Measurements from ENCODE around the gene PPHLN1. TPM values are rescaled to one million over a fixed set of nuclear protein-coding genes. Genes with fewer than 3 reads are reported as not detected.

The PPHLN1 gene
- total RNA-seq, 1 donor from 2014 or later: 50.3 TPM

- Mint-ChIP-seq H3K27me3 (ENCODE audit: unreplicated experiment) (no peaks in the 10 kb centered on the region), H3K36me3 (ENCODE audit: low read depth, unreplicated experiment) (no peaks in the 10 kb centered on the region), H3K27ac (ENCODE audit: unreplicated experiment) (no peak overlapping the region), H3K4me3 (ENCODE audit: unreplicated experiment) (no peak overlapping the region), H3K4me1 (ENCODE audit: unreplicated experiment) (no peaks in the 10 kb centered on the region), H3K9me3 (ENCODE audit: unreplicated experiment) (no peaks in the 10 kb centered on the region)
- DNase-seq (ENCODE audit: low spot score): no peak
- no peak for TF ChIP-seq CTCF (IDR thresholded peaks at IDR 0.05; ENCODE audit: unreplicated experiment)
Measured at GRCh38 chr12:42315108-42315507, 10.9 kb upstream of the PPHLN1 start.

GRCh38 chr12:42320796-42321195, 5.2 kb upstream of the PPHLN1 start:
- Mint-ChIP-seq H3K36me3 (ENCODE audit: low read depth, unreplicated experiment) (no peaks in the 10 kb centered on the region), H3K4me3 (ENCODE audit: unreplicated experiment) (no peak overlapping the region), H3K27ac (ENCODE audit: unreplicated experiment) (no peak overlapping the region), H3K4me1 (ENCODE audit: unreplicated experiment) (peaks cover 5% of the 10 kb centered on the region), H3K27me3 (ENCODE audit: unreplicated experiment) (peaks cover 4% of the 10 kb centered on the region), H3K9me3 (ENCODE audit: unreplicated experiment) (no peaks in the 10 kb centered on the region)
- DNase-seq (ENCODE audit: low spot score): no peak
- TF ChIP-seq CTCF (IDR thresholded peaks at IDR 0.05; ENCODE audit: unreplicated experiment): no peak

- Mint-ChIP-seq H3K9me3 (ENCODE audit: unreplicated experiment) (no peaks in the 10 kb centered on the region), H3K4me3 (ENCODE audit: unreplicated experiment) (no peak overlapping the region), H3K27me3 (ENCODE audit: unreplicated experiment) (peaks cover 5% of the 10 kb centered on the region), H3K36me3 (ENCODE audit: low read depth, unreplicated experiment) (no peaks in the 10 kb centered on the region), H3K27ac (ENCODE audit: unreplicated experiment) (no peak overlapping the region), H3K4me1 (ENCODE audit: unreplicated experiment) (peaks cover 19% of the 10 kb centered on the region)
- DNase-seq (ENCODE audit: low spot score): no peak
- TF ChIP-seq CTCF (IDR thresholded peaks at IDR 0.05; ENCODE audit: unreplicated experiment): no peak
Measured at GRCh38 chr12:42322567-42322966, 3.4 kb upstream of the PPHLN1 start.

GRCh38 chr12:42323856-42324255, 2.1 kb upstream of the PPHLN1 start:
- no peak for DNase-seq (ENCODE audit: low spot score)
- H3K9me3 Mint-ChIP-seq (ENCODE audit: unreplicated experiment): no peaks in the 10 kb centered on the region
- no peaks in the 10 kb centered on the region for H3K36me3 Mint-ChIP-seq (ENCODE audit: low read depth, unreplicated experiment)
- no peak overlapping the region for H3K4me3 Mint-ChIP-seq (ENCODE audit: unreplicated experiment)
- no peak overlapping the region for H3K27ac Mint-ChIP-seq (ENCODE audit: unreplicated experiment)
- peaks cover 19% of the 10 kb centered on the region for H3K4me1 Mint-ChIP-seq (ENCODE audit: unreplicated experiment)
- no peak for TF ChIP-seq CTCF (IDR thresholded peaks at IDR 0.05; ENCODE audit: unreplicated experiment)
- peaks cover 5% of the 10 kb centered on the region for H3K27me3 Mint-ChIP-seq (ENCODE audit: unreplicated experiment)

GRCh38 chr12:42325326-42325652, 678 bp upstream of the PPHLN1 start:
- H3K36me3 Mint-ChIP-seq (ENCODE audit: low read depth, unreplicated experiment): no peaks in the 10 kb centered on the region
- H3K4me1 Mint-ChIP-seq (ENCODE audit: unreplicated experiment): peaks cover 19% of the 10 kb centered on the region
- no peaks in the 10 kb centered on the region for H3K9me3 Mint-ChIP-seq (ENCODE audit: unreplicated experiment)
- H3K27me3 Mint-ChIP-seq (ENCODE audit: unreplicated experiment): peaks cover 8% of the 10 kb centered on the region
- H3K4me3 Mint-ChIP-seq (ENCODE audit: unreplicated experiment): peak overlapping the region; percentile 97
- TF ChIP-seq CTCF (IDR thresholded peaks at IDR 0.05; ENCODE audit: unreplicated experiment): no peak
- no peak for DNase-seq (ENCODE audit: low spot score)
- peak overlapping the region; percentile 88 for H3K27ac Mint-ChIP-seq (ENCODE audit: unreplicated experiment)

Measured in endothelial cell (in vitro differentiated cells).